Activated CD8-positive, alpha-beta T cell treated with anti-CD3 and anti-CD28 coated beads for 36 hours (primary cell): Measurements from ENCODE around the gene NHSL1. TPM values are rescaled to one million over a fixed set of nuclear protein-coding genes. Genes with fewer than 3 reads are reported as not detected.

Experiments
- ATAC-seq: fragments of 200-7000 bp; cut with Tn5 transposase; one replicate; pipeline ENCODE4 v1.10.0; 2021; ENCODE audit warnings: mild to moderate bottlenecking, moderate library complexity
- CTCF ChIA-PET: fragments of 350-600 bp; sonication (Branson Sonifier 250); formaldehyde crosslinking; loops from one replicate; lab custom pipeline; 2021; ENCODE audit warnings: antibody characterized with exemption; lab: Charles Lee
- POLR2A ChIA-PET: fragments of 350-600 bp; sonication (Branson Sonifier 250); formaldehyde crosslinking; loops from one replicate; lab custom pipeline; 2021; ENCODE audit warnings: antibody characterized with exemption; lab: Charles Lee
- DNase-seq: peaks from one replicate; pipeline ENCODE4 v3.0.0-alpha.2; 2020
- H3K27ac Mint-ChIP-seq: one replicate; pipeline ENCODE4 v1.8.0; 2021; ENCODE audit warnings: mild to moderate bottlenecking, mixed read lengths
- H3K27me3 Mint-ChIP-seq: one replicate; pipeline ENCODE4 v1.8.0; 2021; ENCODE audit warnings: mixed read lengths
- H3K36me3 Mint-ChIP-seq: one replicate; pipeline ENCODE4 v1.8.0; 2021; ENCODE audit warnings: low read depth, mixed read lengths
- H3K4me1 Mint-ChIP-seq: one replicate; pipeline ENCODE4 v1.8.0; 2021; ENCODE audit warnings: low read depth, mixed read lengths
- H3K4me3 Mint-ChIP-seq: one replicate; pipeline ENCODE4 v1.8.0; 2021; ENCODE audit warnings: mild to moderate bottlenecking, moderate library complexity, mixed read lengths
- H3K9me3 Mint-ChIP-seq: one replicate; pipeline ENCODE4 v1.8.0; 2021; ENCODE audit warnings: mixed read lengths
- intact Hi-C: fragments of 100-400 bp; cut with micrococcal nuclease; formaldehyde crosslinking; loops from one replicate; pipeline ENCODE4 v1.10.0; 2022
- total RNA-seq, 2 experiments: library from RNA; stranded (reverse); gene quantifications; one replicate each; pipeline ENCODE4 v1.2.3, GENCODE V29; 2021
- TF ChIP-seq, protein P1 (sequence below): fragments of 200-600 bp; IDR thresholded peaks from one replicate; pipeline ENCODE4 v1.8.0; 2022; ENCODE audit warnings: antibody characterized with exemption, mild to moderate bottlenecking

NHSL1 gene
- total RNA-seq, 2 experiments from 2014 or later: 0.18 to 0.49 TPM

- no peak for DNase-seq
Observed at GRCh38 chr6:138456401-138456790, 42.9 kb downstream of the NHSL1 start.

DNA sequence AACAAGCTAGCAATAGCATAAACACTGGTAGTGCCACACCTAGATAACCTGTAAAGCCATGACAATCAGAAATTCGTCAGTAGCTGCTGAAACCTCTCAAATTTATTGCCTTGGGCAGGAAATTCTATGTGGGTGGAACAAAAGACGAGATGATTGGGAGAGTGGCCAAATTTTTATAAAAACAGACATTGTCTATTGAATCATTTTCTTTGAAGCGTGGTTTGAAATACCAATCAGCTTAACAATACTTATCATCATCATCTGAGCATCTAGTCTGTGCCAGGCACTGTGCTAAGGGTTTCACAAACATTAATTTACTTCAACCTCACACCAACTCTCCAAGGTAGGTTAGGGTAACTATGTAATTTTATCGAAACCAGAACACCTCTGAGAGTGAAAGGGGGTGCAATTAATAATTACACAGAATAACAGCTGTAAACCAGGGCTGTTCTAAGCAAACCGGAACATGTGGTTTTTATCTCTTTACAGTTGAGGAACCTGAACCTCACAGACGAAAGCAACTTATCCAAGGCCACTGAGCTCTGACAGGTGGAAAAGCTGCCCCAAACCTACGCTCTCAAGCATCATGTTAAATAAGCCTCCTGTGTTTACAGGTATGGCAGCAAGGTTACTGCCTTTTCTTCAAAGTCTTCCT, 43.4 kb downstream of the NHSL1 start:
- ChIA-PET CTCF (interaction anchor here (0.7 to 1.7 kb wide), 8 partner anchors 12 to 340 kb away, joined by 3 to 13 read pairs (median 4); no protein-coding TSS in a partner anchor), POLR2A (interaction anchor here (0.9 kb wide), 2 partner anchors 10 to 41 kb away, joined by 3 to 7 read pairs; no protein-coding TSS in a partner anchor)
- H3K36me3 Mint-ChIP-seq: no peaks in the 10 kb centered on the region
- H3K27ac Mint-ChIP-seq: peak overlapping the region; percentile 82
- H3K9me3 Mint-ChIP-seq: no peaks in the 10 kb centered on the region
- TF ChIP-seq, protein P1, sequence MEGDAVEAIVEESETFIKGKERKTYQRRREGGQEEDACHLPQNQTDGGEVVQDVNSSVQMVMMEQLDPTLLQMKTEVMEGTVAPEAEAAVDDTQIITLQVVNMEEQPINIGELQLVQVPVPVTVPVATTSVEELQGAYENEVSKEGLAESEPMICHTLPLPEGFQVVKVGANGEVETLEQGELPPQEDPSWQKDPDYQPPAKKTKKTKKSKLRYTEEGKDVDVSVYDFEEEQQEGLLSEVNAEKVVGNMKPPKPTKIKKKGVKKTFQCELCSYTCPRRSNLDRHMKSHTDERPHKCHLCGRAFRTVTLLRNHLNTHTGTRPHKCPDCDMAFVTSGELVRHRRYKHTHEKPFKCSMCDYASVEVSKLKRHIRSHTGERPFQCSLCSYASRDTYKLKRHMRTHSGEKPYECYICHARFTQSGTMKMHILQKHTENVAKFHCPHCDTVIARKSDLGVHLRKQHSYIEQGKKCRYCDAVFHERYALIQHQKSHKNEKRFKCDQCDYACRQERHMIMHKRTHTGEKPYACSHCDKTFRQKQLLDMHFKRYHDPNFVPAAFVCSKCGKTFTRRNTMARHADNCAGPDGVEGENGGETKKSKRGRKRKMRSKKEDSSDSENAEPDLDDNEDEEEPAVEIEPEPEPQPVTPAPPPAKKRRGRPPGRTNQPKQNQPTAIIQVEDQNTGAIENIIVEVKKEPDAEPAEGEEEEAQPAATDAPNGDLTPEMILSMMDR: no peak
- peak; percentile 65 for ATAC-seq
- peak; percentile 49 for DNase-seq
- no peaks in the 10 kb centered on the region for H3K27me3 Mint-ChIP-seq
- intact Hi-C loops: no loop called here
- H3K4me3 Mint-ChIP-seq: peak overlapping the region; percentile 32
- H3K4me1 Mint-ChIP-seq: peaks cover 23% of the 10 kb centered on the region

More at GRCh38 chr6:138456401-138456790, 42.9 kb downstream of the NHSL1 start:
- no peak for ATAC-seq
- ChIA-PET CTCF (interaction anchor here (0.7 to 1.7 kb wide), 6 partner anchors 12 to 340 kb away, joined by 3 to 12 read pairs (median 4); no protein-coding TSS in a partner anchor), POLR2A (no interaction called here)
- Mint-ChIP-seq H3K4me3 (peak overlapping the region; percentile 32), H3K9me3 (no peaks in the 10 kb centered on the region), H3K27ac (peak overlapping the region; percentile 82), H3K36me3 (no peaks in the 10 kb centered on the region), H3K4me1 (peaks cover 23% of the 10 kb centered on the region), H3K27me3 (no peaks in the 10 kb centered on the region)
- TF ChIP-seq, protein P1: no peak
- intact Hi-C loops: no loop called here

DNA sequence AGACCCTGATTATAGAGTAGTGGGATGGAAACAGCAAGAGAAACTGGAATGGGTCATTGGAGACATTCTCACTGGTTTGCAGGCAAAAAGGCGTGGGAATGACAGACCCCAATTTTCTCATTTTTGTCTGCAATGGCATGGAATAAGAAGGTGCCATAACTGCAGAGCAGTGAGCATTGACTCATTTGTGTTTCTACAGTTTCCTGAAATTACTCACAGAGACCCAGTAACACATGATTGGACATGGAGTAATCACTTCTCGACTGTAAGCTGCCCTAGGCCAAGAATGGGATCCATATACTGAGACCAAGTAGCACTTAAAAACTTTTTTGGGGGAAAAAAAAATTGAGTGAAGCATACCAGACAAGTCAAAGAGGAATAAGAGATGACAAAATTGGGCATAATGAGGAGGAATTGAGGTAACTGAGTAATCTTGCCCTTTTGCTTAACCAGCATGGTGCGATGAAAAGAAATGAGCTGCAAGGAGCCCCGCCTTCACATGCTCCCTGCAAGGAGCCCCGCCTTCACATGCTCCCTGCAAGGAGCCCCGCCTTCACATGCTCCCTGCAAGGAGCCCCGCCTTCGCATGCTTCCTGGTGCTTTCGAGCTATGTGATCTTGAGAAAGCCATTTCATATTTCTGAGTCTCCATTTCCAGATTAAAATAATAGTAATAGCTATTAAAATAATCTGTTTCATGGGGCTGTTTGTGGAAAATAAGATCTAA, 44.1 kb downstream of the NHSL1 start:
- Mint-ChIP-seq H3K27ac (peak overlapping the region; percentile 82), H3K27me3 (no peaks in the 10 kb centered on the region), H3K36me3 (no peaks in the 10 kb centered on the region), H3K4me1 (peaks cover 23% of the 10 kb centered on the region), H3K4me3 (peak overlapping the region; percentile 32), H3K9me3 (no peaks in the 10 kb centered on the region)
- POLR2A ChIA-PET: interaction anchor here (0.9 kb wide), 2 partner anchors 9 to 40 kb away, joined by 3 to 7 read pairs; no protein-coding TSS in a partner anchor
- CTCF ChIA-PET: interaction anchor here (0.9 to 2.1 kb wide), 8 partner anchors 11 to 339 kb away, joined by 3 to 13 read pairs (median 4); no protein-coding TSS in a partner anchor
- intact Hi-C loops: no loop called here
- TF ChIP-seq, protein P1: no peak
- ATAC-seq (peak; percentile 83), DNase-seq (peak; percentile 78)

- ChIA-PET CTCF (no interaction called here), POLR2A (no interaction called here)
- intact Hi-C loops: no loop called here
- Mint-ChIP-seq H3K9me3 (no peaks in the 10 kb centered on the region), H3K27me3 (no peaks in the 10 kb centered on the region), H3K4me1 (peaks cover 14% of the 10 kb centered on the region), H3K27ac (no peak overlapping the region), H3K4me3 (no peak overlapping the region), H3K36me3 (no peaks in the 10 kb centered on the region)
- no peak for DNase-seq
- no peak for ATAC-seq
- TF ChIP-seq, protein P1: no peak
Observed at GRCh38 chr6:138451043-138451442, 48.3 kb downstream of the NHSL1 start.
